Inferior parietal cortex (tissue), 1 donor: ENCODE results near the gene CISH.

Source experiments
- DNase-seq: peaks from one replicate; pipeline ENCODE4 v3.0.0-alpha.2; 2016; ENCODE audit errors: extremely low spot score

Gene CISH, protein sequence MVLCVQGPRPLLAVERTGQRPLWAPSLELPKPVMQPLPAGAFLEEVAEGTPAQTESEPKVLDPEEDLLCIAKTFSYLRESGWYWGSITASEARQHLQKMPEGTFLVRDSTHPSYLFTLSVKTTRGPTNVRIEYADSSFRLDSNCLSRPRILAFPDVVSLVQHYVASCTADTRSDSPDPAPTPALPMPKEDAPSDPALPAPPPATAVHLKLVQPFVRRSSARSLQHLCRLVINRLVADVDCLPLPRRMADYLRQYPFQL

DNA sequence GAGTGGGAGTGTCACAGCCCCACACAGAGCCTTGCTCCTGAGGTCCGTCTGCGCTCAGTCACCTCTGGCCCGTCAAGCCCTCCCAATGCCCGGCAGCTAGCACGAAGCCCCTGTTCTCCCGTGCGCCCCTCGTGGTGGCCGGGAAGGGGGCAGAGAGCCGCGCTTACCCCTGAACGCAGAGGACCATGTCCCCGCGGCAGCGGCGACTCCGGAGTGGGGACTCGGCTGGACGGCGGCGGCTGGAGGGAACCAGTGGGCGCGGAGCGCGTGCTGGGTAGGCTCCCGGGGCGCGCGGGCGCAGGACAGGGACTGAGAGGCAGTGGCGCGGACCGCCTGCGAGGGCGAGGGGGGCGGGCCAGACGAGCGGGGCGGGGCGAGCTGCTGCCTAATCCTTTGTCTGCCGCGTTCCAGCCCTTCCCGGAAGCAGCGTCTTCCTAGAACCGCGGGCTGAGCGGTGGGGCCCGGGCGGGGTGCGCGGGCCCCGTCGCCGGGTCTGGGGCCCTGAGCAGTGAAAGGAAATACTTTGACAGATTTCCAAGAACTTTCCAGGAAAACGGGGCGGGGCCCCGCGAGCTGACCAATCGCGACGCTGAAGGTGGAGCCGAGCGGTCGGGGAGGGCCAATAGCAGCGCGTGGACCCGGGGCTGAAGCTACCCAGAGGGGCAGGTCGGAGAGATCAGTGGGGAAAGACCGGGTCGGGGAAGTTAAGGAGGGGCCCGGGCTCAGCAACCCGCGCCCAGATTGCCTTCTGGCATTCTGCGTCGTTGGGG lies at the start of gene CISH:
Gene CISH (minus strand): TSS at position 311 of the 770 bp plus-strand sequence. CDS start 124 bp downstream, at position 187.
- DNase-seq = peak; percentile 83

DNA sequence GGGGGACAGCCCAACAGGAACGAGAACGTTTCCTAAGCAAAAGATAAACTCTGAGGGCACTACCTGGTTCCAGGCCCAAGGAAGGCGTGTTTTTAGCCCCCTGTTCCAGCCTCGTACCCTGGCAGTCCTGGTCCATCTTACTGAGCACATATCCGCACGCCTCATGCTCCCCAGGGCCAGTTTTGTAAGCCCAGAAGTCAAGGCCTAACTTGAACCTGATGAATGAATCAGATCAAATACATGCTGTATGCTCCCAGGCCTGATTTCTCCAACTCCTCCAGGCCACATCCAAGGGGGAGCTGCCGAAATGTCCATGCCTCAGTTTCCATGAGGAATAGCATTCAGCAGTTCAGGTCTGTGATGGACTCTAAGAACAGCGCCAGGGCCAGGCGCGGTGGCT lies 48.8 kb upstream of the CISH start:
- DNase-seq = no peak

DNA sequence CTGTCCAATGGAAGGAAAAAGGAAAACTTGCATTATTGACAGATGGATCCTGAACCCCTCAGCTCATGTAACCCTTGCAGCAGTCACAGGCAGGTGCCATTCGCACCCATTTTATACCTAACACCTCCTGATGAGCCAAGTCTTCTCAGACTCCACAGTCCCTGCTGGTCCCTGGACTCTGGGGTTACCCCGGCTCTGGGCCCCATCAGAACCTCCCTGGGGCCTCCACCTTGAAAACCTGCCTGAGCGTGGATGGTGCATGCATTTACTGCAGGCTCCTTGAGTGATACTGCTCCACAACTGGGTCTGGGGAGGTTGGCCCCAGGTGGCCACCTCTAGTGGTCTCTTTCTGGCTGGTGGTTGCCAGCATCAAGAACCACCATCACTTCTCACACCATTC lies 47.3 kb upstream of the CISH start:
- DNase-seq = no peak

DNA sequence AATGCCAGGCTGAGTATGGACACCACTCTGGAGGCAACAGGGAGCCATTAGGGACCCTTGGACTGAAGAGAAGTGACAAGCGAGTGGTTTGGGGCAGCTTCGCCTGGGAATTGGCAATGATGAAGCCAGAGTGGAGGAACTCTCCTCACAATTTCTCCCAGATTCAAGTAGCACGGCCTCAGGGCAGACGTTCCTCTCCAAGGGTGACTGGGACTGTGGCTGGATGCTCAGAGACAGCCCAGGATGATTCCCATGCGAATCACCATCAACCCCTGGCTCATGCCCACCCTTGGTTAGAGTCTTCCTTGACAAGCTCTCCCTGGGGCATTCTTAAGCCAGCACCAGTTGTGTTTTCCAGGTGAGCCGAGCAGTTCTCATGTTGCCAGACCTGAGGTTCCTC lies 46.8 kb upstream of the CISH start:
- no peak for DNase-seq

DNA sequence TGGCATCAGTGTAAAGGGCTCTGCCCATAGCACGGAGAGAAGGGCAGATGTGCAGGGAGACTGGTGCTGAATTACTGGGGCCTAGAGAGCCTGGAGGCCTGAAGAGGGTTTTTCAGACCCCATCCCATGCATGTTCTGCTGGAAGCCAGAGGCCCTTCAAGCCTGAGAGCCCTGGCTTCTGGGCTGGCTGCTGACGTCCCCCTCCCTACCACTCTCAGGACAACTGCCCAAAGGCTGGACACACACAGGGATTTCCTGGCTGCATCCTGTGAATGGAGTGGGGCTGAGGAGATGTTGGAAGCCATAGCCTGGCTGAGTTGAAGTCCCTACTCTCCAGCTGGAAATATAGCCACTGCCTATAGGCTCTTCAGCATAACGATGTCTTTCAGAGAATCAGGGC lies 46.2 kb upstream of the CISH start:
- no peak for DNase-seq

DNA sequence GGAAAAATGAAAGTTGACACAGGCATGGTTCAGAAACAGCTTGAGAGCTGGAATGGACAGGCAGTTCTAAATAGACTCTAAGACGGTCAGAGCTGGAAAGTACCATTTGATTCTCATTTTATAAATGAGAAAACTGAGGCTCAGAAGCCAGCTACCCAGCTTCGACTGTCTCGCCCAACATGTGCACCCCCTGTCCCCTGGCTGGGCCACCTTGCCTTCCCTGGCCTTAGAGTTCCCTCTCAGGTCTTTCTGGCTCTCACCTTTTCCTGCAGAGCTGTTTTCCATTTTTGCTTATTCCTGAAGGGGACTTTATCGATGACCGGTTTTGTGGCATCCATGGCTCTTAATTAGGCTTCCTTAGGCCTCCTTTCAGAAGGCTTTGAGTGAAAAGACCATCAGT lies 45.8 kb upstream of the CISH start:
- DNase-seq = no peak

DNA sequence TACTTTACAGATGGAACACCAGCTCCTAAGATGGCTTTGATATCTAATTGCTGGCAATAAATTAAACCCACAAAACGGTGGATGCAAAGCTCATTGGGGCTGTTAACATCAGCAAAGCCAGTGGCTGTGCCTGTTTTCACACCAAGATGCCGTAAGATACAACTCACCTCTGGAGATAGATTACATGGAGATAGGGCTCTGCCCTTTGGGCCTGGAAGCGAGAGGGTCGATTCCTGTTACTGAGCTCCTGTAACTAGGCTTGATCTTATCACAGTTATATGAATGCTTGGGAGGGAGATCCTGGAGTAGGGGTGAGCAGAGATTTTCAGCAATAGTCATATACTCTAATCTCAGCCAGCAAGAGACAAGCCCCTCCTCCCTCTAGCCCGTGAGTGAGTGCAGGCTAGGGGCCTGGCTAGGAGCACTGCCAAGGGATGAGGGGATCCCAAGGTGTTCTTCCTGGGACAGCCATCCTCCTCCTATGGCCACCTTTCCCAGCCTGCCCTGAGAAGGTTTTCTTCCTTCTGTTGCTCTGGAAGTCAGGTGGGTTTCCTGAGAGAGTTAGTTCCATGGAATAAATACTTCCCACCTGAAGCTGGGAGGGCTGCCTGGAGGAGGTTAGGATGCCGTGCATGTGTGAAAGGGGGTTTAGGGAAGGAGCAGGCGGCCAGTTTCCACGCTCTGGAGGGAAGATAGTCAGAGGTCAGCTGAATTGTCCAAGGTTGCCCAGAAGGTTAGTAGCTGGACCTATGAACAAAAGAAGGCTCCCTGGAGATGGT lies 45.0 kb upstream of the CISH start:
- DNase-seq = no peak

DNA sequence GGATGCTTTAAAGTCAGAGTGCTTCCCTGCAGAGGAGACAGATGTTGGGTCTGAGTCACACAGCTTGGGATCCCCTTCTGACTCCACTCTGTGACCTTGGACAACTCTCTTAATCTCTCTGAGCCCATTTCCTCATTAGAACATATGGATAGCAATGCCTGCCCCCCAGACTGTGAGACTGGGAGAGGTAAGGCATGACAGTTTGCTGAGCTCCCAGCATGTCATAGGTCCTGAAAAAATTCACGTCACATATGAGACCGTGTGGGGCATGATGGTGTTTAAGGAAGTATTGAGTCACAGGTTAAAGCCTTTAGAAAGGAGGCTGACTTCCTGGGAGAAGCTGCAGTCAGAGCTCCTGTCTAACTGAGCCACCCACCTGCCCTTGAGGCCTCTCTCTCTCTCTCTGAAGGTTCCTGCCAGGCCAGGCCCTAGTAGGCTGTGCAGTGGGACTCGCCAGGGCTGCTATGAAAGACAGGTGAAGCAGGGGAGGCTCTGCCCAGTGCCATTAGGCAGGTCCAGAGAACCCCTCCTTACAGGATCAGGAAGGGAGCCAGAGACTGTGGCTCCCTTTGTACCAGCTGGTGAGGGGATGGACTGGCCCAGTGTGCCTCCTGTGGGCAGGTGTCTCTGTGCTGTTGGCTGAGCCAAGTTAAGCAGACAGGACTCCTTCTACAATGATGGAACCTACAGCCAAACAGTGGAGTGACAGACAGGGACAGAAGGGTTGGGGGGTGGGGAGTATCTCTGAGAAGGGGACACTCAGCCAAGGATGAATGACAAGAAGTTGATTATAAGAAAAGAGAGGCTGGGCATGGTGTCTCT lies 43.6 kb upstream of the CISH start:
- DNase-seq = no peak

DNA sequence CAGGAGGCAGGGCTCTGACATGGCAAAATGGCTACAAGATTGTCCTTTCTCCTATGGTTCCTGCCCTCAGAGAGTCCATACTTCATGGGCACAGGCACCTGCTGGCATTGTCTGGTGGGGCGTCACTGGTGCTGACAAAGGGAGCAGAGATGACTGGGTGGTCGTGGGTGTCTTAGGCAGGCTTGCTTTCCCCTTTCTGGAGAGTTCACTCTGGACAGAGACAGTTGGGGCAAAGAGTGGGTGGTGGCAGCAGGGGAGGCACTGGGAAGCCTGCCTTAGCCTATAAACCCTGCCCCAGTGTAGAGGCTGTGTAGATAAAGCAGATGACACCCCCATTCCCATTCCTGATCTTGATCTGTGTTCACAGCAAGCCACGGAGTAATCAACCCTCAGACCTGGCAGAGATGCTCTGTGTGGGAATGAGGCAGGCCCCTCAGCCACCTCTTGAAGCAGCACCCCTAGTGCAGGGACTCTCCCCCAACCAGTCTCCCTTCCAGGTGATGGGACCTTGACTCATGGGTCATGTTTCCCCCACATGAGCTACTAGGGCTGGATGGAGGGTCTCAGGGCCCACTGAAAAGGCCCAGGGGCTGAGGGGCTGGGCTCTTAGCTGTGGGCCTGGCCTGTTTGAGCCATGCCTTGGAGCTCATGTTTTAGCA lies 42.5 kb upstream of the CISH start:
- no peak for DNase-seq

DNA sequence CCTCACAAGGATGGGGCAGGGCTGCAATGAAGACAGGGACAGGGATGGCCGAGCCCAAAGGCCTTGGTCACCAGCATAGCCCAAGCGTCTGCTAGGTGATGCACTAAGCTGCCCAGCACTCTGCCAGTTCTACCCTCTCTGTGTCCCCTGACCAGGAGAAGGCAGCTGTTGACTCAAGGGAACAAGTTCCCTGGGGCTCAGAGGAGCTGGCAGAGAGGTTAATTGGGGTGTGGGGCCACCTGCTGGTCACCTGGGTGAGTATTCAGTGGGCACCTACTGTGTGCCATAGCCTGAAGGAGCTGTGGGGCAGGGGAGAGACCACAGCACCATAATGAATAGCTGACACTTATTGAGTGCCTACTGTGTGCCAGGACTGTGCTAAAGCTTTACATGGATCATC lies 41.1 kb upstream of the CISH start:
- no peak for DNase-seq

DNA sequence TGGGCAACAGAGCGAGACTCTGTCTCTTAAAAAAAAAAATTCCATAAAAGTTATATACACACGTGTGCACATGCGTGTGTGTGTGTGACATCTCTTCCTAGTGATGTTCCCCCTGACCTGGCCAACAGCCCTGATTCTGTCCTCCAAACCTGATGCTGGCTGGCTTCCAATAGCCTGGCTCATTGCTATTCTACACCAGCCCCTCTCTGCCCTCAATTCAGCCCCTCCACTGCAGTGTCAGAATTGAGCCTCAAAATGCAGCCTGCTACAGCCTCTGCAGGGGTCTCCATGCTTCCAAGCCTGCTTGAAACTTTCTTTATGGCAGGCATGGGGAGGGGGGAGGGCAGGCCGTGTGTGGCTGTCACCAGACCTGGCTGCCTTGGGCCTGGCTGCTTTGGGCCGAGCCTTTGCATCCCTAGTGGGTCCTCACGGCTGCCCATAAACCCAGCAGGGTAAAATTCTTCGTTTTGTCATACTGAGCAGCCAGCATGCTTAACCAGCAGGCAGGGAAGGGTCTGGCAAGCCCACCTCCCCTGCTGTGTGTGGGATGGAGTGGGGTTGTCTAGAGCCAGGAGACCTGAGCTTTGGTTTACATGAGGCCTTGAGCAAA lies 40.5 kb upstream of the CISH start:
- DNase-seq = no peak

DNA sequence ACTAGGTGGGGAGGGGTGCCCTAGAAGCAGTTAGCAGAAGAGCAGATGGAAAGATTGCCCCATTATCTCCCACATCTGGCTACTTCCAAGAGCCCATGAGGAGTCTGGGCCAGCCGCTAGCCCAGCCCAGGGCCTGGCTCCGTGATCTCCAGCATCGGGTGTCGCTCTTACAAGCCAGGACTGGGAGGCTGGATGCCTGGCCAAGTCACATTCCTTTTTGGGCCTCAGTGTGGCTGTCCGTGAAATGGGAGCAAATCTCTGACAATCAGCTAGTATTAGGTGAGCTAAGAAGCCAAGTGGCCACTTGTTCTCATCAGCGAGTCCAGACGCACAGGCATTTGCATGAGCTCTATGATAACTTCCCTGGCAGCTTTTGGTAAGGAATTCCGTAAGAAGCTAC lies 39.9 kb upstream of the CISH start:
- no peak for DNase-seq

DNA sequence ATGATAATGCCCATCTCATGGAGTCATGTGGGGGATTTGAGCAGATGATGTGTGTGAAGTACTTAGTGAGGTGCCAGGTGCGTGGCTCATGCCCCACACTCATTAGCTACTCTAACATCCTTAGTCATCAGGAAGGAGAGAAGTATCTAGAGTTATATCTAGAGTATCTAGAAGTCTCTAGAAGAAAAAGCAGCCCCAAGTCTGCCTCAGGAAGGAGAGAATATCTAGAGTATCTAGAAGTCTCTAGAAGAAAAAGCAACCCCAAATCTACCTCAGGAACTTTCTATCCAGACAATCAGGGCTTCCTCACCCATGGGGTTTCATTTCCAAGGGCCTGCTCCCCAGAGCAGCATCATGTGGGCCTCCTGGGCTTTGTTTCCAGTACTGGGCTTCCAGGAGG lies 38.4 kb upstream of the CISH start:
- DNase-seq = no peak

DNA sequence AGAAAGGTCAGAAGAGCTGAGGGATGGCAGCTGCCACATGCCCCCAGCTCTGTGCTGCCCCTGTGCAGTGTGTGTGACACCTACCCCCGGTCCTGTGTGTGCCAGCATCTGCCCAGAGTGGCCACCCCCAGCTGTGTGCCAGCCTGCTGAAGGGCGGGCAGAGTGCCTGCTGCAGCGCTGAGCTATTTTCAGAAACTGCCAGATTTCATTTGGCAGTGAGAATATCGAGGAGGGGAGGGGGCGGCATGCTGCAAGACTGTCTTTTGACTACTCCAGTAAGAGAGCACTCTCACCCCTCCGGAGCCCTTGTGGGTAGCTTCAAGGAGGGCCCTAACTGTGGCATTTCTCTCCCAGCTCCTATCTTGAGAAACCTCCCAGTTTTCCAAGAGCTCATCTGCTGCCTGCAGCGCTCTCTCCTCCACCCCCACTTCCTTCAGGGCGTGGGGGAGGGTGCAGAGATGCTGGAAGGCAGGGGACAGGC lies 37.9 kb upstream of the CISH start:
- peak; percentile 63 for DNase-seq

DNA sequence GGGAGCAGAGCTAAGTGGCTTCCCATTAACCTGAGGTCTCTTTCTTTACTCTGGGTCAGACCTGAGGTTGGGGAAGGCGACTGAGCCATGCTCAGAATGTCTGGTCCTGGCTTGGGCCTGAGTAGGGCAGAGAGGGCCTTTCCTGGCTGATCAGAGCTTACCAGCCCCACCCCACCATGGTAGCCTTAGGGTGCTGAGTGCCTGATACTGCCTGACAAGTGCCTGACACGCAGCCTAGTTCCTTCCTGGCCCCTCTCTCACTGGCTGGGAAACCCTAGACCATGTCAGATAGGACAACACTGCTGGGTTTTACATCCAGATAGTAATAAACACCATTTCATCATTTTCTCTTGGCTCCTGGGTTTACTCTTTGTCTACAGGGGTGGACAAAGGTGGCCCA lies 37.4 kb upstream of the CISH start:
- DNase-seq = no peak

DNA sequence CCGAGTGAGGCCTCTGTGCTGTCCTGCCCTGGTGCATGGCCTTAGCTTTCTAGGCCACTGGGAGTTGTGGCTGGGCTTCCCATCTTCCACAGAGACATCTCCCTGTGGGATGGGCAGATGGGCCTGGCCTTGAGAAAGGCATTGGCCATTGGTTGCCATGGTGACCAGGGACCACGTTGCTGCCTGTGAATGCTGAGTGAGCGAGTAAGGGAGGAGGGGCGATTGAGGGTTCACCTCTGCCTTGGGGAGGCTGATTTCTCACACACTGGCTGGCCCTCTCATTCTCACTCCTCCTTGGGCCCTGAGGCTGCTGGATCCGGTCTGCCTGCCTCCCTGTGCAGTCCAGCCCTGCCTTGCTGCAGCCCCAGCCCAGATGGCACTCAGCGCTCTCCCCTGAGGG lies 36.7 kb upstream of the CISH start:
- no peak for DNase-seq

DNA sequence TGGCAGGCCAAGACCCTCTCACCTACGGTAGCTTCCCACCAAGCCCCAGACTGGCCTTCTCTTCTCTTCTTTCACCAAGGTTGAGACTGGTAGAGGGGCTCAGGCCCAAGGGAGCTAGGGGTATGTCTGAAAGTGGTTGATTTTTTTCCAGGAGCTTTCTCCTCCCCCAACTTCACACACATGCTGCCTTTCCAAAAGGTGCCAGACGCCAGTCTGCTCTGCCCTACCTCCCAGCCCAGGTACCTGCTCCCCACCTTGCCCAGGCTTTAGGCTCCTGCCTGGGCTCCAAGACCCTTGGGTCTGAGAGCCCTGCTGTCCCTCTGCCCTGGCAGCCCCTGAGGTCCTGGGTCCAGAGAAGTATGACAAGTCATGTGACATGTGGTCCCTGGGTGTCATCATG lies 33.8 kb upstream of the CISH start:
- DNase-seq = no peak

DNA sequence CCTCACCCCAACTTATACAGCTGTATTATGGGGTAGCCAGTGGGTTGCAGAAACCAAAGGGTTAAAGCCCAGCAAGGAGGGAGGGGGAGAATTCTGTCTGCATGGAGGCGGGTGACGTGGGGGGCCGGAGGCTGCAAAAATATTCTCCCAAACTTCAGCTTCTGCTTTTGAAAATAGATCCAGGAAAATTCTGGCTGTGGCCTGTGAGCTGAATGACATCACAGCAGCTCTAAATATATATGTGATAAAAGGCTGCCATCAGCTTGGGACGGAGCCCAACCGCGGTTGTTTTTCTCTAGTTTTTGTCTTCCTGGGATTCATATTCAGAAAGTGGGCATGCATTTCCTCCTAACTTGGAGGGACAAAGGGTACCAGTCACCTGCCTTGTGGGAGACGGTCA lies 33.0 kb upstream of the CISH start:
- DNase-seq = peak; percentile 64

DNA sequence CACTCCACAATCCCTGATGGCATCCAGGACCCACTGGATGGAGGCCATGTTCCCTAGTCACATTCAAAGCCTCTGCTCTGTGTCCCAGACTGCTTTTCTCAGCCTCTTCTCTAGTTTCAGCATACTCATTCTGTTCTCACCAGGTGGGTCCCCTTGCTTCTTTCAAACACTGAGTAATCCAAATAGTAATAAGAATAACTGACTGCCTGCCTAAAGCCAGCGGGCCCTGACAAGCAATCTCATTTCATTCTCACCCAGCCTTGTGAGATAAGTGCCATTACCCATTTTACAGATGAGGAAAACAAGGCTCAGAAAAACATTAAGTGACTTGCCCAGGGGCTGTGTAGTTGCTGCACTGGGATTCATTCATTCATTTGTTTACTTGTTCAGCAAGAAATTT lies 30.8 kb upstream of the CISH start:
- no peak for DNase-seq

DNA sequence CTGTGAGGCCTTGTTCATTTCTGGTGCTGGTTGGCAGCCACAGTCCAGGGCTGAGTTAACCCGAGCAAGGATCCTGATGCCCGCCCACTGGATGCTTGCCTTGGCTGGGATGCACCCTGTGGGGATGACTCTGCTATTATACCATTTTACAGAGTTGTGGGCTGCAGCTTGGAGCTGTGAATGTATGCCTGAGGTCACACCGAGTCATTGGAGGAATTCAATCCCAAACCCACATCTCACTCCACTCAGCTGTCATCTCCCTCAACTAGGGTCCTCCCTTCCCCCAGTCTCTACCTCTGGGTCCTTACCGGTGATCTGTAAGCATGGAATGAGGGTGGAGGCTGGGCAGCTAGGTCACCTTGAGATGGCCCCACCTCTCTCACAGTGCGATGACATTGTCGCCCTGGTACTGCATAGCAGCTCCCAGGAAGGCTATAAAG lies 27.5 kb upstream of the CISH start:
- no peak for DNase-seq

DNA sequence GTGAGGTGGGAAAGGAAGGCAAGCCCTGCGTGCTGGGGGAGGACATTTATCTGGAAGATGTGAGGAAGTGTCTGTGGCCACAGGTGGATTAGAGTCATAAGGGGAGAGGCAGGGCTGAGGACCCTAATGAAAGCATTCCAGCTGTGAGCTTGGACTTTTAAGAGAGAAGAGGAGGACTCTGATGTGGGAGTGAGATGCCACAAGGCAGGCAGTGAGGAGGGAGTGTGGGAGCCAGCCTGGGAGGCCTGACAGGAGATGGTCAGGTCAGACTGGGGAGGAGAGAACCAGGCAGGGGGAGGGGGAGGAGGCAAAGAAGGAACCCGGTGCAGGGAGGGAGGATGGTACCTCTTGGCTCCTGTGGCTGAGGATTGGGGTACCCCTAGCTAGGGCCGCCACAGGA lies 26.4 kb upstream of the CISH start:
- no peak for DNase-seq
